Activated B cell treated with CpG ODN at 0.5 μM for 24 hours (primary cell): ENCODE data around the gene TMEM245. TPM values are rescaled to one million over a fixed set of nuclear protein-coding genes. Genes with fewer than 3 reads are reported as not detected.

Experiments
- total RNA-seq: library from RNA; stranded (reverse); gene quantifications from 2 replicates; pipeline ENCODE4 v1.2.3, GENCODE V29; 2022

Gene TMEM245
- total RNA-seq, 1 donor from 2014 or later = 20.6 TPM

Other genes starting within 250 kb of the TMEM245 start
- gene ELP1, start 185.8 kb downstream of the TMEM245 start, total RNA-seq = 20.3 and 25.0 TPM in 2 replicates
- gene ABITRAM, start 185.5 kb downstream of the TMEM245 start, total RNA-seq = 6.4 and 7.8 TPM in 2 replicates
- 1.9 and 2.4 TPM in 2 replicates for gene CTNNAL1, start 106.4 kb downstream of the TMEM245 start, total RNA-seq
- not detected in 2 replicates for gene FRRS1L, start 47.3 kb upstream of the TMEM245 start, total RNA-seq
- gene EPB41L4B, start 201.1 kb upstream of the TMEM245 start, total RNA-seq = 5.3 and 6.1 TPM in 2 replicates